Karpas-422 (cell line): ENCODE results near the gene USP54. TPM values are rescaled to one million over a fixed set of nuclear protein-coding genes. Genes with fewer than 3 reads are reported as not detected.

ENCODE experiments used
- small RNA-seq: library from RNA; depleted of rRNA; stranded (forward); fragments of <200 nt; gene quantifications from one replicate; pipeline ENCODE3, GENCODE V24; 2014
- total RNA-seq: library from RNA; depleted of rRNA; stranded (reverse); fragments of >200 nt; shearing (Covaris generic); gene quantifications from 2 replicates; pipeline ENCODE4 v1.2.3, GENCODE V29; 2014; ENCODE audit warnings: low replicate concordance; rRNA removed

Gene USP54
- total RNA-seq, 1 experiment from 2014 or later = 10.7 TPM

Small RNAs within 50 kb of the gene (small RNA-seq; reads per million reads assigned to genes)
- not detected for gene RNU6-883P

Other genes starting within 250 kb of the USP54 start
- 14.2 and 14.4 TPM in 2 replicates for gene CFAP70, start 232.5 kb downstream of the USP54 start, total RNA-seq
- gene ANXA7, start 177.3 kb downstream of the USP54 start, total RNA-seq = 56.2 and 90.9 TPM in 2 replicates
- 2.7 and 5.7 TPM in 2 replicates for gene MSS51, start 157.8 kb downstream of the USP54 start, total RNA-seq
- 24.1 and 51.0 TPM in 2 replicates for gene PPP3CB, start 95.3 kb downstream of the USP54 start, total RNA-seq
- gene MYOZ1, start 50.1 kb upstream of the USP54 start, total RNA-seq = not detected in 2 replicates
- not detected in 2 replicates for gene SYNPO2L, start 64.7 kb upstream of the USP54 start, total RNA-seq
- gene AGAP5, start 106.8 kb upstream of the USP54 start, total RNA-seq = 6.7 and 8.1 TPM in 2 replicates
- gene SEC24C, start 153.0 kb upstream of the USP54 start, total RNA-seq = 50.6 and 84.6 TPM in 2 replicates
- gene CHCHD1, start 190.7 kb upstream of the USP54 start, total RNA-seq = 39.0 and 57.5 TPM in 2 replicates
- 33.0 and 49.5 TPM in 2 replicates for gene ZSWIM8, start 194.3 kb upstream of the USP54 start, total RNA-seq
- 38.2 and 47.0 TPM in 2 replicates for gene NDST2, start 220.3 kb upstream of the USP54 start, total RNA-seq